Umbilical cord (tissue), 2 donors: ENCODE data around the gene TEC. TPM values are rescaled to one million over a fixed set of nuclear protein-coding genes. Genes with fewer than 3 reads are reported as not detected.
"Not testable (repeated sequence)": the region's sequence is repeated elsewhere in the genome, so short reads cannot be mapped to it uniquely, and the experiment has no call there.

ENCODE experiments used
- DNase-seq: peaks from one replicate; pipeline ENCODE4 v3.0.0-alpha.2; 2015; ENCODE audit warnings: low spot score
- total RNA-seq: library from RNA; depleted of rRNA; stranded (reverse); fragments of >200 nt; gene quantifications from one replicate; pipeline ENCODE4 v1.2.3, GENCODE V29; 2014; ENCODE audit warnings: low replicate concordance; ENCODE audit not compliant: insufficient read depth

The TEC gene
- total RNA-seq, 1 donor from 2014 or later = 5.1 TPM

DNA sequence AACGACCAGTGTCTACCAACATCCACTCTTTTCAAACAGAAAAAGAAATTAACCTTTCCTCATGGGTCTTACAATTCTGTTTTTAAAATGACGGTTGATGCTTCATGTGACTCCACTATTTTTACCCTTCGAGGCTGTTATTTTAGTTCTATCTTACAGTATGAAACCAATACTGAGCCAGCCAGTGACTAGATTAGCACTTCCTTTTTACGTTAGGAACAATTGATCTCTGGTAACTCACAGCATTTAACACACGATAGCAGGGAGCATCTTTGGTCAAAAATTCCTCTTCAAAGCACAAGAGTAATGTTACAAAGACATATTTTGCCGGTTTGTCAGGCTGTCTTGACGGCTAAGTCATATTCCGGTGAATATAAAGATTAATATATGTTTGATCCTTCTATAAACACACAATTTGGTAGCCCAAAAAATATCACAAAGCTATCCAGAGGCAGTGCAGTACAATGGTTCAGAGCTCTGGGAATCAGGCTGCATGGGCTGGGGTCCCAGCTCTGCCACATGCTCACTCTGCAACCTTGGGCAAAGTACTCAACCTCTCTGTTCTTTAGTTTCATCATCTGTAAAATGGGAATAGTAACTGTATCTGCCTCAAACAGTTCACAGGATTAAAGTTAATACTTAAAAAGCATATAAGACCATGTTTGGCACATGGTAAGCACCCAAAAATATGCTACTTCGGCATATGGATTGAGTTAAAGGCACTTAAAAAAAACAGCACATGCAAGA lies 72.7 kb downstream of the TEC start:
- DNase-seq = no peak

DNA sequence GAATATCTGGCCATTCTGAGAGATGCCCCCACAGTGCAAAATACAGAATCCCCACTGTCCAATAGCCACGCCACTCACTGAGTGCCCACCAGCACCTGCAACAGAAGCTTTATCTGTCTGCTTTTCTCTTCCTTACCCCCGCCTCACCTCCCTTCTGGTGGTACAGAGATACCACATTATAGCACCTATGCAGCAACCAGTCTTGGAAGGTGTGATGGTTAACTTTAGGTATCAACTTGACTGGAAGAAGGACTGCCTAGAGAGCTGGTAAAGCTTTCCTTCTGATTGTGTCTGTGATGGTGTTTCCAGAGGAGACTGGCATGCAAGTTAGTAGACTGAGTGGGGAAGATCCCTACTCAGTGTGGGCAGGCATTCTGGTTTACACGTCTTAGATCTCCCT lies 73.8 kb downstream of the TEC start:
- DNase-seq = no peak

DNA sequence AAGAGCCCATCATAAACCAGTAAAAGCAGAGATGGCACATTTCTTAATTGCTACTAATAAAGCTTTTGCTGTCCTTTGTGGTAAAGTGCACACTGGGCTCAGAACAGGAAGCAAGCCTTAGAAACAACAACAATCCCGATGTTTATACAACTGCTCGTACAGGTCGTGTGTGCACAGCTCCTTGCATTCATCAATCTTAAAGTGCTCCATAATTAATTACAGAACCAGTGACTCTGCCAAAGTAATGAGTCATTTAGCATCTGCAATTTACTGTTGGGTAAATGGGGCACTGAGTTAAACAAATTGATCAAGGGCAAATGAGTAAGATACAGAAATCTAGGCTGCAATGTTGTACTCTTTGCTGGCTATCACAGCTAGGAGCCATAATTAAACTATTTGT lies 74.3 kb downstream of the TEC start:
- no peak for DNase-seq

DNA sequence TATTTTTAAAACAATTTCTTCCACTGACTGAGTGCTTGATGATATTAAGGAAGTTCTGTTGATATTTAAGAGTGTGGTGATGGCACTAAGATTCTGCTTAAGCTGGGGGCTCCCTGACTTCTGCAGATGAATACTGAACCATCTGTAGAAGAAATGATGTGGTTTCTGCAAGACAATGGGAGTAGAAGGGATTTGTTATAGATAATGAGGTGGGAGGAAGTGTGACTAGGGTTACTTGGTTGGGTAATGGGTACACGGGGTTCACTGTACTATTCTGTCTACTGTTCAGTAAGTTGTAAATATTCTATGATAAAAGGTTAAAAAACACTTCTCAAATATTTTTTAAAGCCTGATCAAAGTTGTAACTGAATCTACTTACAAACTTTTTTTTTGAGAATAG lies 74.7 kb downstream of the TEC start:
- no peak for DNase-seq

DNA sequence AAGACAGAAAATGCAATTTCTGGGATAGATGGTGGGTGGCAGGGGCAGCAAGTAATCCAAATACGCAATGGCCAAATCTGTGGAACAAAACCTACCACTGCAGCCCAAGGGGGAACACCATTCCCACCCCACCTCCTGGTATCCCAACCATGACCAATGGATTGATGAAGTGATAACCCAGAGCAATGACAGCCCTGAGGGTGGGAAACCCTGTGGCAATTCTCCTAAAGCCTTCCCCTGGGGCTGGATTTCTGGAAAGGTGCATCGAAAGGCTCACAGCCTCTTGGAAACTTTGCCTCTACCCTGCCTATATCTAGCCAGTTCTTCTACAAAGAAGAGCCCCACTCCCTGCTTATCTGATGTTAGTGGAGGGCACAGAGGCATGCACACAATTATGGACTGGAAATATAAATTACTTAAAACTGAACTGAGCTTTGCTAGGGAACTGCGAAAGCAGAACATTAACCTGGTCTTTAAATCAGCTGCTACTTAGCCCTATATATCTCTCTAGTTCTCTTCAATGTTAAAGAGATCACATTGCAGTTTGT lies 75.6 kb downstream of the TEC start:
- DNase-seq = no peak

DNA sequence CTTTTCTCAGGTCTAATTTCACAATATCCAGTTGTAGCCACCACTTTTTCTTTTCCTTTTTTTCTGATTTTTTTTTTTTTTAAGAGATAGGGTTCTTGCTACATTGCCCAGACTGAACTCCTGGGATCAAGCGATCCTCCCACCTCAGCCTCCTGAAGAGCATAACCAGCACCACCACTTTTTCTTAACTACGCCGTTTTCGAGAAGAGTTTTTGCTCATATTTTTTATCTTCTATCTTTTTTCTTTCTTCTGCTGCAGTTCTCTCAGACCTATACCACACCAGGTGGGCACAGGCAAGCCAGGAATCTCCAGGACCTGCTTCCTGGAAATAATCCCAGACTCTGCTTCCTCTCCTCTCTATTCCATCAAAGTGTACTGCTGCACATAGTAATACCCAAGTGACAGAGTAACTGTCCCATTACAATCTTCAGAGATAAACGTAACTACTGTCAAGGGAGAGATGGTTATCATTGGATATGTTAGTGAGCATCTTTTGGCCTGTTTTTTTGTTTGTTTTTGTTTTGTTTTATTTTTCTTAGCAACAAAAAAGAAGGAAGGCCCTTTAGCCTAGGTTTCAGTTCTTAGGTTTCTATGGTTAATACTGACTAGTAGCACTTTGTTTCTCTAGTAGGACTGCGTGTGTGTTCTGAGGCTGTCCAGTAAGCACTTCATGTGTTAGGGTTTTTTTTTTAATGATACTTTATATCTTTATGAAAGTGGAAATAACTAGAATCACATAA lies 76.4 kb downstream of the TEC start:
- DNase-seq = no peak

DNA sequence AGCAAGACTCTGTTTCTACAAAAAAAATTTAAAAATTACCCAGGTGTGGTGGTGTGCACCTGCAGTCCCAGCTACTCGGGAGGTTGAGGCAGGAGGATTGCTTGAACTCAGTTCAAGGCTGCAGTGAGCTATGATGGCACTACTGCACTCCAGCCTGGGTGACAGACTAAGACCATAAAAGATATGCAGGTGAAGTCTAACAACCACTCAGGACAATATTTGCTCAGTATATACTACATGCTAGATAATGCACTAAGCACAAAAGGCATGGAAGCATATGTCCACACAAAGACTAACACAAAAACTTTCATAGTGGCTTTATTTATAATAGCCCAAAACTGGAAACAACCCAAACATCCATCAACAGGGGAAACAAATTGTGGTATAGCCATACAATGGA lies 77.9 kb downstream of the TEC start:
- no peak for DNase-seq

DNA sequence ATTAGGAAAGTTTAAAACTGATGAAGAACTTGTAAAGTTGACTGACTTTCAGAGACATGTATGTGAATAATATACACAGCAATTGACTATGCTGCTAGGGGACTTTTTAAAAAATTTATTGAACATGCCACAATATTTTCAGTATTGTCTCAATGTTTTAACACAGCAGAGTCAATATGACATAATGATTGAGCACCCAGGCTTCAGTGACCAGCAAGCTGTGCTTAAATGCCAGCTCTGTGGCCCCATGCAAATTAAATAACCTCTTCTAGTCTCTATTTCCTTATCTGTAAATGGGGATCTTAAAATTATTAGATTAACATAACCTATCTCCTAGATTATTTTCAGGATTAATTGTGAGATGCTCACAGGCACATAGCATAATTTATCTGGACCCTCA lies 78.8 kb downstream of the TEC start:
- no peak for DNase-seq

DNA sequence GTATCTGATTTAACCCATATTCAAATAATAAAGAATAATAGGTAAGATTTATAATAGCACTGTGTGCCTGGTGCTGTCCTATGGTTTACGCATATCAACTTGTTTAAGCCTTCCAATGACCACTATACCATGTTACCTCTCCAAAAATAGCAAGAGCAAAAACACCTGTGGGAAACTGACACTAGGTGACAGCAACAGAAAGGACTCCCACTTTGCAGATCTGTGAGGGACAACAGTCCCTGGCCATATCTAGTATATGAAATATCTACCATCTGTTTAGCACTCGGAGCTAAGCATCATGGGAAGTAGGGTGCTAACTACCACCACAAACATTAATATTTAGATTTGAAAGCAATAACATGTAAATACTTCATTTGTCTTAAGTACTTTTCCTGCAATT lies 79.9 kb downstream of the TEC start:
- DNase-seq = no peak

DNA sequence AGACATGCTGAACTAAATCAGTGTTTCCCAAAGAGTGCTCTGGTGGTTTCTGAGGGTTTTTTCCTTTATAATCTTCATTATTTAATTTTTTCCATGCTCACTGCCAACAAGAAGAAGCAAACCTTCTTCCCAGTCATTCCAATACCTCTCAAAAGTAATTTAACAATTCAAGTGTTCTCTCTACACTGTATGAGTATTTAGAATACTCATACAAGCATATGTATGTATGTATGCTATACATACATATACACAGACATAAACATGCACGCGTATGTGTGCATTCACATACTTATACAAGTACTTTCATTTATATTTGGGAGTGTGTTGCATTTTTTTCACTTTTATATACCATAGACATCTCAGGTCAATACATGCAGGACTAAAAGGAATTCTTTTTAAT lies 81.2 kb downstream of the TEC start:
- DNase-seq = no peak

DNA sequence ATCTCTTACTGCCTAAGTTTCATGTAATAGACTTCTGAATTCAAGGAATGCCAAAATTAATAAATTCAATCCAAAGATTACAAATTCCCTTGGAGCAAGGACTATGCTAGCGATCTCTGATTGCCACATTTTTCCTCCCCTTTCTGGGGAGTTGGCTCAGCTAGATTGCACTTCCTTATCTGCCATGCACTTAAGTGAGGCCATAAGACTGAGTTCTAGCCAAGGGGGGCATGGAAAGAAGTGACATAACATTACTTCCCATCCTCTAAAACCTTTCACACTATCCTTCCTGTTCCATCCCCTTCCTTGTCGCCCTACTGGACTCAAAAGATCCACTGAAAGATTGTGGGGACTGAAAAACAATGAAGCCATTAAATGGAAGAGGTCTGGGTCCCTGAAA lies 81.8 kb downstream of the TEC start:
- DNase-seq = no peak

DNA sequence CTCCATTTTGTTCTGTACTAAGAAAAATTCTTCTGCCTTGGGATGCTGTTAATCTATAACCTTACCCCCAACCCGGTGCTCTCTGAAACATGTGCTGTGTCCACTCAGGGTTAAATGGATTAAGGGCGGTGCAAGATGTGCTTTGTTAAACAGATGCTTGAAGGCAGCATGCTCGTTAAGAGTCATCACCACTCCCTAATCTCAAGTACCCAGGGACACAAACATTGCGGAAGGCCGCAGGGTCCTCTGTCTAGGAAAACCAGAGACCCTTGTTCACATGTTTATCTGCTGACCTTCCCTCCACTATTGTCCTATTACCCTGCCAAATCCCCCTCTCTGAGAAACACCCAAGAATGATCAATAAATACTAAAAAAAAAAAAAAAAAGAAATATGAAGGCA lies 82.6 kb downstream of the TEC start:
- DNase-seq = not testable (repeated sequence)

DNA sequence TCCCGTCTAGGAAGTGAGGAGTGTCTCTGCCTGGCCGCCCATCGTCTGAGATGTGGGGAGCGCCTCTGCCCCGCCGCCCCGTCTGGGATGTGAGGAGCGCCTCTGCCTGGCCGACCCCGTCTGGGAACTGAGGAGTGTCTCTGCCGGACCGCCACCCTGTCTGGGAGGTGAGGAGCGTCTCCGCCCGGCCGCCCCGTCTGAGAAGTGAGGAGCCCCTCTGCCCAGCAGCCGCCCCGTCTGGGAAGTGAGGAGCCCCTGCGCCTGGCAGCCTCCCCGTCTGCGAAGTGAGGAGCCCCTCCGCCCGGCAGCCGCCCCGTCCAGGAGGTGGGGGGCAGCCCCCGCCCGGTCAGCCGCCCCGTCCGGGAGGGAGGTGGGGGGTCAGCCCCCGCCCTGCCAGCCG lies 83.2 kb downstream of the TEC start:
- DNase-seq = not testable (repeated sequence)

DNA sequence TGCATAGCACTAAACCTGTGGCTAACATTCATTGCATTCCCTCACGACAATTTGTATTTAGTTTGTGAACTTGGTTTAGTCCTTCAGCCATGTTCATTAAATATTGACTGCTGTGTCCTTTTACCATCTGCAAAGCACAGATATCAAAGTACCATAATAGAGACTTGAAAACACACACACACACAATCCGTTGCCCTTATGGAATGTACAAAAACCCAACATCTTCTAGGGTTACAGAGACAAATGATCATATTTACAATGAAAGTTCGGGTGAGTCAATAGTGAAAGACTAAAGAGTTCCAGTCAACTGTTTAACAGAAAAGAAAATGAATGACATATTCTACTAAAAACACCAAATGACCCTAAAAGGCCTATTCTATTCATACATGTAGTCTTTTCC lies 84.8 kb downstream of the TEC start:
- no peak for DNase-seq

DNA sequence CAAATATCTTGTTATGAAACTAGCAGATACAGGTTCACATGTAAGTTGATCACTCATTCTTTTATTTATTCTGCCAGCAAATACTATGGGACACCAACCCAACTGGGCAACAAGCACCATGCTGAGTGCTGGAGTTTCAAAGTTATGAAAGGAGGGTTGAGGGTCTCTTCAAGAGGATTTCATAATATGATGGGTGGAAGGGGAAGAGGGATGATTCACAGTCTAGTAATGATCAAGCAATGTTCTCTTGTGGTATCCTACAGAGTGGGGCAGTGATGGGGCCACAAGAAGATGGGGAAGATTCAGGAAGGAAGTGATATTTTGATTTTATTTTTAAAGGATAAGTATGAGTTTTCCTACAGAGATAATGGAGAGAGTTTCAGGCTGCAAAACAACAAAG lies 89.4 kb downstream of the TEC start:
- DNase-seq = no peak

DNA sequence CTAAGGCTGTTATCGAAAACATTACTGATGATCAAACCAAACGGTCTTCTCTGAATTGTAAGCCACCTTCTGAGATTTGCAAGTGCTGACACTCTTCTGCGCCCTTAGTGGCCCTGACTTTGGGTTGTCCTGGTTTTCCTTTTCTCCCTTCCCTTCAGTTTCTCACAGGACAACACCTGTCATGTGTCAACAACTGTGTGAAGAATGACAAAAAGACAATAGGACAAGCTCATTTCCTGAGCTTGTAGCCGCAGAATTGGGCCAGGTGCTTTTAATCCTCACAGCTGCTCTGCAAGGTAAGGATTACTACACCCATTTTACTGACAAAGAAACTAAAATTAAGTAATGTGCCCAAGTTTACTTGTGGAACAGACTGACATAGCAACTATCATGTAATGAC lies 90.7 kb downstream of the TEC start:
- DNase-seq = no peak

DNA sequence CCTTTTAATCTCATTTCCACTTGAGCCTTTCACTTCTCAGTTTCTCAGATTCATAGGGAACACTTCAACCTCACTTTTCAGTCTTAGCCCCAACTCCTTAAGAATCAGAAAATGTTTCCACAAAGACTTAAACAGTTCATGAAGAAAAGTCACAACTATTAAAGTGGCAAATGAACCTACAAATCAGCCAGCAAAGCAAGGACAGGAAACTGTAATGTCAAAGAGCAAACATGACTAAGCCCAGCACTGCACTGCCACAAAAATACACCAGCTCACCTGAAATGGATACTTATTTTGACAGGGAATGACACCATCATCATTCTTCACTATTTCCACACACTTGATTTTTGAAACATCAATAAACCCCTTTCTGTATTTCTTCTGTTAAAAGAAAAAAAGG lies 93.8 kb downstream of the TEC start:
- no peak for DNase-seq

DNA sequence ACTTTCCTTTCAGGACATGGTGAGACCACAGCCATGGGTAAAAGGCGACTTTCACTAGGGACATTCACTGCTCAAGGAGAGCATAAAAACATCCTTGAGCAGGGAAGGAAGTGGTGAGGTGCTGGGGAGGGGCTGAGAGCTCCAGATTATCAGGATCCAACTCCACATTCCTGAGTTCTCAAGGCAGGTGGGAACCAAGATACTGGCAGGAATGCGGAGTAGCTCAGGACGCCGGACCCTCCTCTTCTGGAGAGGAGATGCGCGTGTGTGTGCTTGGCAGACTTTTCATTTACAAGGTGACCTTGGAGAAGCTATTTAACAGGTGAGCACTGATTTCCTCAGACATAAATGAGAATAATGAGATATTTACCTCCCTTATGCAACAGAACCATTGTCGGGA lies 94.3 kb downstream of the TEC start:
- no peak for DNase-seq

DNA sequence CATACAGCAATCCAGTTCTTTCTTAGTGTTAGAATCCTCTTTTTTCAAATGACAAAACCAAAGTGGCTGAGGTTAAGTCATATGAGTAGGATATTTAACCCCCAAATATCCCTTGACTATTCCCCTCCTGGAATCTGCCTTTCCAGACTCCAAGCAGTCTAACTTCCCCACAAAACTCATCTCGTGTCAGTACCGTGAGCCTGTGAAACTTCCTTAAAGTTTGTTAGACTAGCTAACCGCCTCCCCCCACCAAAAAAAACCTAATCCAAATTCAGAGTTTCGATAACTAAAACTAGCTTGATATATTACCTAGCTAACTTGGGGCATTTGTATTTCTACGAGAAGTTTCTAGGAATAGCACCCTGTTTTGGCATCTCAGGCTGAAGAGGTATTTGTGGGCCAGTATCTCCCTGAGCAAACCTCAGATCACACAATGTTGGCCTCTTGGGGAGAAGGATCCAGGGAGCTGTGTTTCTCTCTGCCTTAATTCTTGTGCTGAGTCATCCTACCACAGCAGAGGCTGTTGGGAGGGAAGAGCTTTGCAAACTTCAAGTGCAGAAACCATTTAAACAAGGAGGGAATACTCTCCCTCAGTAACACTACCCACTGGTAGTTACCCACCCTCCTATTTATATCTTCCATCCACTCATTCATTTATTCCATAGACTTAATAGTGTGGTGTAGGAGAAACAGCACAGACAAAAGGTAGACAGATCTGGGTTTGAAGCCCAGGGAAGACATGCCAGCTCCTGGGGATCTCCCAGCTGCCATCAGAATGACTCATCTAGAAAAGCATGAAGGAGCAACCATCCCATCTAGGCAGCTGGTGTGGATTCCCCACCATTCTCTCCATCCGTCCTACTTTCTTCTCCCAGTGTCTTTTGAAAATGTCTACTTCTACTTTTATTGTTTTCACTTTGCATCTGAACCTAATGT lies 96.3 kb downstream of the TEC start:
- DNase-seq = peak; percentile 50

DNA sequence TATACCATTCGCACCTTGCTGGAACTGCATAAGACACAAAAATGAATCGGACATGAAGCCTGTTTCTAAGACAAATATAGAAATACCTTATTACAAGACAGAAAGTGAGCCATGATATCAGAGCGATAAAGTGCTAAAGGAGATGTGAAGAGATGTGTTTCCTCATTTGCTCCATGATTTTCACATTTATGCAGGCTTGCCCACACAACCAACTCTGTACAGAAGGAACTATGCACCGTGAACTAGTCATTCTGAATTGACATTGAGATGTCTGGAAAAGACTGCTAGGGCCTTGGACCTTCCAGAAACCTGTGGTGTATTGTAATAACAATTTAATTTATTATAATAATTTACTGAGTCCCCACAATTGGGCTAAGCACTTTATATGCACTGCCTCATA lies 97.0 kb downstream of the TEC start:
- DNase-seq = no peak

DNA sequence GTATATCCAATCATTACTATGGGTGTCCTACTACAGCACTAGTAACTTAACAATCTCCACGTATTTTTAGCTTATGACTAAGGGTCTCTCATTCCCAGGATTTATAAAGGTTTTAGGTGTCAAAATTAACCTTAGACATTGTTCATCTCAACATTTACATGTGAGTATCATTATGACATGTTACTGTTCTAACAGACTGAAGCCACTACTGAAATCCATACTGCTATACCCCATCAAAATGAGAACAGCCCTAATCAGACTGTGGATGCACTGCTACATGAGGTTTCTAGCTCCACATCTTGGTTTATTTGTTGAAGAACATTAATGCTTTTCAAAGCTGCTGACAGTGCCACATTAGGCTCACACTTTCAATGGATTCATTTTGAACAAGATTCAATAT lies 100.0 kb downstream of the TEC start:
- DNase-seq = no peak
